Measurements from ENCODE around the gene AOC1.

The AOC1 gene

DNA sequence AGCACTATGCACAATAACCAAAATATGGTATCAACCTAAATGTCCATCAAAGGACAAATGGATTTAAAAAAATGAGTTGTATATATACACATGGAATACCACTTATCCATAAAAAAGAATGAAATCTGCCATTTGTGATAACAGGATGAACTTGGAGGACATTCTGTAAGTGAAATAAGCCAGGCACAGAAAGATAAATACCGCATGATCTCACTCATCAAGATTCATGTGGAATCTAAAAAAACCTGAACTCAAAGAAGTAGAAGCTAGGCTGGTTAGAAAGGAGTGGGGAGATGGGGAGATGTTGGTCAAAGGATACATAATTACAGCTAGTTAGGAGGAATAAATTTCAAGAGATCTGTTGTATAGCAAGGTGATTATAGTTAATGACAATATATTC, 17.3 kb upstream of the AOC1 start:
- no peak for DNase-seq (ENCODE audit: low read depth in 2 of 3, low spot score in 2 of 3)

DNA sequence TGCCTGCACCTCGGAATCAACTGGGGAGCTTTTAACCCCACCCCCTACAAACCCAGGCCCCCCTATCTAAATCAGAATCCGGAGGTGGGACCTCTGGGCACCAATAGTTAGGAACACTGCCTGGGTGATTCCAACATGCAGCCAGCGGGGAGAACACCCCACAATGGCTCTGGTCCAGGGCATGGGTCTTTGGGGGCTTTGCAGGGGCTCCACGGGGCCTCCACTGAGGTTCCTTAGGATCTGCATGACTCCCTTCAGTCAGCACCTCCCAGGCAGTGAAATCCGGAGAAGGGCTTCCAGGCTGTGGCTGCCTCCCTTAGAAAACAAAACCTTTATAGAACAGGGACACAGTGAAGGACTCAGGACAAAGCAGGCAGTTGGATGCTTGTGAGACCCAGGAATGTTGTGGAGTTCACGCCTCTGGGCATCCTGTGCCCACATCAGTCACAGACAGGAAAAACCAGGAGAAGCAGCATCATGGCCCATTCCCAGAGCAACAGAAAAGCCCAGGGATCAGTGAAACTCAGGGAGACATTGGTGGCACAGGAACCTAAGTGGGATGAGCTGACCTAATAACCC, 16.5 kb upstream of the AOC1 start:
- DNase-seq (ENCODE audit: low read depth in 2 of 3, low spot score in 2 of 3): no peak

DNA sequence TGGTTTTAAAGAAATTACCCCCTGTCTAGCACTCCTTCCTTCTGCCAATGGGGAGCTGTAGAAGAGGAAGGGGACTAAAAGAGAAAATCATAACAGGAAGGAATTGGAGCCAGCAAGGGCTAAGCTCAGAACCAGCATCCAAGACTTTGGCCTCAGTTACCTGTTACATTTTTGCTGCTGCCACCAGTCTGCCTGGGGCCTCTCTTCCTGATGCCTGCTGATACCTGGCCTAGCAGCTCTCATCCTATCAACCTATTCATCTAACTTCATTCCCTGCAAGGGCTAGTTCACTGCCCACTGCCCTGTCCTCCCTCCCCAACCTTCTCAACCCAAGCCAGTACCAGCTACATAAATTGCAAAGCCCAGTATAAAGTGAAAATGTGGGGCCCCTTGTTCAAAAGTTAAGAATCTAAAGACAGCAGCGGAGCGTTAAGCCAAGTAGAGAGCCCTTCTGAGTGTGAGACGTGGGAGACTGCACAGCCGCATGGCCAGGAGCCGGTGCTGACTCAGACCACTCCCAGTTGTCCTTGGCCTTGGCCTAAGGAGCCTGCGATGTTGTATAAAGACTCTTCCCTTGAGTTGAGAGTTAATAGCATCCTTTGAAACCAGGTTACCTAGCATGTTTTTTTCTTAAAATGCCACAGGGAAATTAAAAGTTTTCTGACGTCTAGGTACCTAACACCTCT, 13.2 kb upstream of the AOC1 start:
- no peak for DNase-seq (ENCODE audit: low read depth in 2 of 3, low spot score in 2 of 3)

DNA sequence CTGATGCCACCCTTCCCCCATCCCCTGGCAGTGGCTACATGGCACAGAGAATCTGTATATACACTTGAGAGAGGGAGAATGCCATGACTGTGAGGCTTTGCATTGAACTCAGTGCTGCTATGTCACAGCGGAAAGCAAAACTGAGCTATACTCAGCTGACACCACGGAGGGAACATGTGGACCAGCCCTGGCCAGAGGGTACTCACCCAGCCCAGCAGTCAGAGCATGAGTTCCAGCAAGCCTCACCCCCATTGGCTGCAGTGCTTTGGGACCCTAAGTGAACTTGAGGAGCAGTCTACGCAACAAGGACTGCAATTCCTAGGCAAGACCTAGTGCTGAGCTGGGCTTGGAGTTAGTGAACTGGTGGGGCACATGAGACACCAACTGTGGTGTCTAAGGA, 10.3 kb upstream of the AOC1 start:
- no peak for DNase-seq (ENCODE audit: low read depth in 2 of 3, low spot score in 2 of 3)

DNA sequence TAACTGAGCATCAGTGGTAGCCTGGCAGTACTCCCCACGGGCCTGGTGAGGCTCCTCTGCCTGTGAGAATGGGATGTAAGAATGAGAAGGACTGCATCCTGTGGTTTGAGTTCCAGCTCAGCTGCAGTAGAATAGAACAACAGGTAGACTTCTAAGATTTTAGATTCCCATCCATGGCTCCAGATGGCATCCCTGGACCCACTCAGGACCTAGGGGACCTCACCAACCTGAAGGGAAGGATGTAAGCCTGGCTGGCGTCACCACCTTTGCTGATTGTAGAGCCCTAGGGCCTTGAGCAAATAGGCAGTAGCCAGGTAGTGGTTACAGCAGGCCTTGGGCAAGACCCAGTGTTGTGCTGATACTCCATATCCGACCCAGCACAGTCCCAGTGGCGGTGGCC, 9.6 kb upstream of the AOC1 start:
- DNase-seq (ENCODE audit: low read depth in 2 of 3, low spot score in 2 of 3): no peak

DNA sequence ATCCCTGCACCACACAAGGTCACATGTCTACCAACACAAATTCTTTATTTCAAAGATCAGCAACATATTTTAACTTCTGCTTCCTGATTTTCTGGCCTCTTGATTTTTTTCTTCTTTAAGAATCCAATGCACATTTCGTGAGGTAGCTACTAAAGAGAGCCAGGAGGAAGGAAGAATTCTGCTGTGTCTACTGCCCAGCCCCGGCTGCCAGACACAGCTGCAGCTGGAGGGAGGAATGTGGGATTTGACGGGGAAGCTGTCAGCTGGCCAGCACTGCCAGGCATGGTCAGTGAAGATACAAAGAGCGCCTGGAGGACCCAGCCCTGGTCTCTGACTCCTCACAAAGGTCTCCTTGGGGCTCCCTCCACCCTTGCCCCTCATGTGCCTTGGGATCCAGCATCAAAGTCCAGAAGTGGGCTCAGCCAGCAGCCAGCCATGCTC, 6.9 kb upstream of the AOC1 start:
- DNase-seq (ENCODE audit: low read depth in 2 of 3, low spot score in 2 of 3): no peak

DNA sequence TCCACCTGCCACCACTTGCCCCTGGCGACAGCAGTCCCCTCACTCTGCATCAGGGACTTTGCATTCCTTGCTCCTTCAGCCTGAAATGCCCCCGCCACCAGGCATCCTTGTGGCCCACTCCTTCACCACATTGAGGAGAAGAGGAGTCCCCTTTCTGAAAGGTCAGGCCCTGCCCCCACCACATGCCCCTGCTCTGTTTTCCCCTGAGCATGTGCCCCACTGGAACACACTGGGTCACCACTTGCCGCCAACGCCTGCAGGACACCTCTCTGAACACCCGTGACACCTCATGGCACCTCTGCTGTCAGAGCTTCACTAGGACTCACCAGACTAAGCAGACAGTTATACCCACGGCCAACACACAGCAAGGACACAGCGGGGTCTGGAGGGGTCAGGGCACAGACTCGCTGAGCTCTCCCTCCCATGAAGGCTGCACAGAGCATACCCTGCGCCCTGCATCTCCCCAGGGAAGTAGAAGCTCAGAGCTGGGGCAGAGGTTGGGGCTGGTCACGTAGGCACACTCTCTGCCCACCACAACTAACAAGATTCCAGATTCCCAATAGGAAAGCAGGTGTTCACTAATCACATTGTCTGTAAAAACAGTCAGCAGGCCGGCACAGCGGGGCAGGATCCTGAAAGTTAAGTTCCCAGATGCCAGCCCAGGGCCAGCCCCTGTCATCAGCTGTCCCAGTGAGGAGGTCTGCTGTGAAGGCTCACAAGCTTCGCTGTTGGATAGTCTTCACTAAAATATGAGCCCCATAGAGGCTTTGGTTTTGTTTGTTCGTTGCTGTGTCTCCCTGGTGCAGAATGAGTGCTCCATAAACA, 5.8 kb upstream of the AOC1 start:
- DNase-seq (ENCODE audit: low read depth in 2 of 3, low spot score in 2 of 3): no peak

DNA sequence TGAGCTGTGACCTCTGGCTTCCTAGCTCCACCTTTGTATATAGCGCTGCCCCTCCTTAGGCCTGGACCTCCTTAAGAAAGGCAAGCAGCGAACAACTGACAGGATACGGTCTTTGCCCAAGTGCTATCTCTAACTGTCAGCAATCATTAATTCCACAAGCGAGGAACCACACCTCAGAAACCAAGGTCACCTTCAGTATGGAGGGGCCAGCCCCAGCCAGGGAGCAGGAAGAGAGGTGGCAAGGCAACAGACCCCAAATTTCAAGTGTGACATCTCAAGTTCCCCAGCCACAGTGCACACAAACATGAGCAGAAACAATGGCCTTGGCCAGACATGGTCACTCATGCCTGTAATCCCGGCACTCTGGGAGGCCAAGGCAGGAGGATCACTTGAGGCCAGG, 4.8 kb upstream of the AOC1 start:
- DNase-seq (ENCODE audit: low read depth in 2 of 3, low spot score in 2 of 3): no peak

DNA sequence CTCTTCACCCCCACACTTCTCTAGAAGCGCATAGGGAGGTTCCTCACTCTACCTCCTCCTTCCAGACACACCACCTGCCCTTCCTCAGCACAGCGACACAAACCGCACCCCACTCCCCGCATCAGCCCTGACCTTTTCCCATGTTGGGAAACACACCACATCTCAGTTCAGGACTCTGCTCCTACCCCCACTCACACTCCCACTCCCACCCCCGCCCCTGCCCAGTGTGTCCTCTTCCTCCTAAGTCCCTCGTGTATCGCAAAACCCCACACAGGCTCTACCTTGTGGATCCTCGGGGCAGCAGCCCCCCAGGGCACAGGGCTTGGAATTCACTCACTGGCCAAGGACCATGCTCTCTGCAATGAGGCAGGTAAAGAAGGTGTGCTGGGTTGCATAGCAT, 4.2 kb upstream of the AOC1 start:
- DNase-seq (ENCODE audit: low read depth in 2 of 3, low spot score in 2 of 3): no peak

DNA sequence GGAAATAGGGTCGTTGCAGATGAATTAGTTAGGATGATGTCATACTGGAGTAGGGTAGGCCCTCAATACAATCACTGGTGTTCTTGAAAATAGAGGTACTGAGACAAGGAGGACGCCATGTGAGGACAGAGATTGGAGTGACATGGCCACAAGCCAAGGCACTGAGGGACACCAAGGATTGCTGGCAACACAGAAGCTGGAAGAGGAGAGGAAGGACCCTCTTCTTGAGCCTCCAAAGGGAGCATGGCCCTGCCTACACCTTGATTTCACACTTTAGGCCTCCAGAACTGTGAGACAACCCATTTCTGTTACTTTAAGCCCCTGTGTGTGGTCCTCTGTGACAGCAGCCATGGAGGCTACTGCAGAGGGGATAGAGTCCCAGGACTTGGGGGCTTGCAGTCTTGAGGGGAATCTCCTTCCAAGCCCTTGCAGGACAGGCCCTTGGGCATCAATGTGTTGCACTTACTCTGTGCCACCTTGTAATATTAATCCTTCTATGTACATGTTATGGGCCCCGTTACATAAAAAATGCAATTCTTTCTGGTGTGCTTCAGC, 3.7 kb upstream of the AOC1 start:
- no peak for DNase-seq (ENCODE audit: low read depth in 2 of 3, low spot score in 2 of 3)

DNA sequence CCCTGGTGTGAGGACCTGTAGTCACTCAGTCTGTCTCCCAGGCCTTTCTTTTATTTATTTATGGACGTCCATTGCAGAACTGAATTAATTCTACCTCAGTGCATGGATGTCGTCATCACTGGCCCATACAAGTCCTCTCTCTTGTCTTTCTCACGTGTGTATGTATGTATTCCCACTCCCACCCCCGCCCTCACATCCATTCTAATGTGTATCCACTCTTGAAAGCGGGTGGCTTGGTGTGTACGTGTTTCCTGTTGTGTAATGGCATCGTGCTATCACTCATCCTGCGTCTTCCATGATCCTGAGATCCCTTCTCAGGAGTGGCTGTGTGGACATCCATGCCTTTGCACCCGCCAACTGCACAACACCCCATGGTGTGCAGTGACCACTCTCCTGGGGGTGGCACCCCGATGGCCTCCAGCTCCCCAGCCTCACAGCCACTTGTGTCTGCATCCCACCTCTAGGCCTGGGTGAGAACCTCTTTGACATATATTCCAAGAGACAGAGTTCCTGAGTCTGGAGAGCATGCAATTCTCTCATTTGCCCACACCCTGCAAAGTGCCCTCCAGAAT, 3.0 kb upstream of the AOC1 start:
- DNase-seq (ENCODE audit: low read depth in 2 of 3, low spot score in 2 of 3): no peak

DNA sequence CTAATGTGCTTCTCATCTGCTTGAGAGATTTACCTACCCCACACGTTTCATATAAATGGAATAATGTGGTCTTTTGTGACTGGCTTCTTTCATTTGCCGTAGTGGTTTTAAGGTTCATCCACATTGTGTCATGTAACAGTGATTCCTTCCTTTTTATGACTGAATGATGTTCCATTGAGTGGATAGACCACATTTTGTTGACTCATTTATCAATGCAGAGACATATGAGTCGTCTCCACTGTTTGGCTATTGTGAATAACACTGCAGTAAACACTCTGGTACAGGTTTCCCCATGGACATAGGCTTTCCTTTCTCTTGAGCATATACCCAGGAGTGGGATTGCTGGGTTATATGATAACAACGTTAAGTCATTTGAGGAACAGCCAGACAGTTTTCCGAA, 2.0 kb upstream of the AOC1 start:
- no peak for DNase-seq (ENCODE audit: low read depth in 2 of 3, low spot score in 2 of 3)

DNA sequence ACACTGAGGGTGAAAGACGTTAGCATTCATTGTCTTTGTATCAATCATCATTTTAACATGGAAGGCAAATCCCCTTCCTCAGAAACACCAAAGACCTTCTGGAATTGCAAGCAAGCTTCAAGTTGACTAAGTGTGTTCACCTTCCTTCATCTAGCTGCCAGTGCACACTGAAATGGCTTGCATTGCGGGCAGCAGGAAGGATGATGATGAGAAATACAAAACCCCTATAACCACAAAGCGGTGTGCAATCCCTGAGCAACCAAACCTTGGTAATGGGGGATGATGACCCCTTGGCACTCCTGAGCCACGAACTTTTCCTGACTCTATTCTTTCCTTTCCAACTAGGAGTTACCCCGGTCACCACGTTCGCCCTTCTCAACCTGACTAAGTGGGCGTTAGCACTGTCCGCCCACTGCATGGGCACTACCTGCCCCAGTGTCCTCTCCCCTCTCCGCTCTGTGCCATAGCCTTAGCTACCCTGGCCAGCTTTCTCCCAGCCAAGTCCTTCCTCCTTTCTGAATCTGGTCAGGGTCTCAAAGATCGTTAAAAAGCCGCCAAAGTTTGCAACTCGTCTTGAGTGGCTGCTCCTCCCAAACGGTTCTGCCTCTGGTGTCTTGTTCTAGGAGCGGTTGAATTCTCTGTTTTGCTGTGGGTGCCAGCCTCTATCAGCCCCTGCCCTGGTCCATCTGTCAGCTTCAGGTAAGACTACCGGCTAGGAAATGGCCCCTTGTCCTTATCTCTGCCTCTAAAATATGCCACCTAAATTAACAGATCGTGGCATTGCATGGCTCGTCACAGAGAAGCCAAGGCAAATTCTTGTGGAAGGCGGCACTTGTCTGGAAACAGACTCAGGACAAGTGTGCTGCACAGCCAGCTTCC, 586 bp upstream of the AOC1 start:
- DNase-seq (ENCODE audit: low read depth in 2 of 3, low spot score in 2 of 3): no peak

DNA sequence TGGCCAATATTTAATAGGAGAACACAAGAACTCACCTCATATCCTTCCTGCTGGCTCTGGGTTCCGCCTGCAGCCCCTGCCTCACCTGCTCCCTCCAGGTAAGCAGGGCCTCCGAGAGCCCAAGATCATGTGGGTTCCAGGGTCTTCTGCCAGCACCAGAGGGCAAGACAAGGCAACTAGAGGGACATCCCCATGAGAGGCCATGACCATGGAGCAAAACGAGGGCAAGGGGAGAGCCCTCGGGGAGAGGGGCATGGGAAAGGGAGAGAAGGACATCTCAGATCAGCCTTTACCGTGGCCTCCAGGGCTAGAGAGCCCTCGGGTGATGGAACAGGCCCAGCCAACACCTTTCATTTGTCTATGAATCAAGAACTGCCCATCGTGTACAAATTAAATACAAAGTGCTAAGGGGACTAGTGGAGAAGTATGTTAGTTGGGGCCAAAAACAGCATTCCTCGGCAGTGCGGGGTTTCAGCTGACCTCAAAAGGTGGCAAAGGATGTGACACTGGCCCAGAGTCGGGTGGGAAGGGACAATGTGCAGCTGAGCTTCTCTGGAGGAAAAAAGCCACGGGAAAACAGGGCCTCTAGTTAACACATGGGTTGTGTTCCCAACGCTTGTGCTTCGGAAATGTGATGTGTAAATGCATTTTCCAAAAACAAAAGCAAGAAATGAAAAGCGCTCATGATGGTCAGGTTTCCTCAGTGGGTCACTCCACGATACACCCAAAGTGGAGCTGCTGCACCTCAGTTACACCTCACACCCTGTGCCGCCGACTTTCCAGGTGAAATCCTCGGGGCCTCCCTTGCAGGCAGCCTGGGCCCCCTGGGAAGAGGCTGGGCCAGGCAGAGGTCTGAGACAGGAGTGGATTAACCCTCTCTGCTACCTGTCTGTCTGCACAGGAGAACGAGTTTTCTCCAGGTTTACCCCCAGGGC, 2.0 kb downstream of the AOC1 start:
- no peak for DNase-seq (ENCODE audit: low read depth in 2 of 3, low spot score in 2 of 3)

DNA sequence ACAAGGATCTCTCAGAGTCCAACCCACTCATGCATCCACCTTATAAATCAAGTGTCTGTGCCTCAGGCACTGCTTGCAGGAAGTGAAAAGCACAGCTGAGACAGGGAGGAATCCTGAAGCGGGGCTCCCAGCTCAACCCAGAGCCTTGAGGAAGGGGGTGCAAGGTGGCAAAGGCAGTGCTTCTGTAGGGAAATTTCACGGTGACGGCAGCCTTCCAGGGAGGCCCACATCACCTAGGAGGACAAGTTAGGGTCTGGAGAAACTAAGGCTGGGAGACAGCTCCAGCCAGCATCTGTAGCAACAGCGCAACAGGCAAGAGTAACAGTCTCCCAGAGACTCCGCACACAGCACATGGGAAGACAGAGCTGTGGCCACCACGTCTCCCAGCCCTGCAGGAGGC, 2.7 kb downstream of the AOC1 start:
- DNase-seq (ENCODE audit: low read depth in 2 of 3, low spot score in 2 of 3): no peak

DNA sequence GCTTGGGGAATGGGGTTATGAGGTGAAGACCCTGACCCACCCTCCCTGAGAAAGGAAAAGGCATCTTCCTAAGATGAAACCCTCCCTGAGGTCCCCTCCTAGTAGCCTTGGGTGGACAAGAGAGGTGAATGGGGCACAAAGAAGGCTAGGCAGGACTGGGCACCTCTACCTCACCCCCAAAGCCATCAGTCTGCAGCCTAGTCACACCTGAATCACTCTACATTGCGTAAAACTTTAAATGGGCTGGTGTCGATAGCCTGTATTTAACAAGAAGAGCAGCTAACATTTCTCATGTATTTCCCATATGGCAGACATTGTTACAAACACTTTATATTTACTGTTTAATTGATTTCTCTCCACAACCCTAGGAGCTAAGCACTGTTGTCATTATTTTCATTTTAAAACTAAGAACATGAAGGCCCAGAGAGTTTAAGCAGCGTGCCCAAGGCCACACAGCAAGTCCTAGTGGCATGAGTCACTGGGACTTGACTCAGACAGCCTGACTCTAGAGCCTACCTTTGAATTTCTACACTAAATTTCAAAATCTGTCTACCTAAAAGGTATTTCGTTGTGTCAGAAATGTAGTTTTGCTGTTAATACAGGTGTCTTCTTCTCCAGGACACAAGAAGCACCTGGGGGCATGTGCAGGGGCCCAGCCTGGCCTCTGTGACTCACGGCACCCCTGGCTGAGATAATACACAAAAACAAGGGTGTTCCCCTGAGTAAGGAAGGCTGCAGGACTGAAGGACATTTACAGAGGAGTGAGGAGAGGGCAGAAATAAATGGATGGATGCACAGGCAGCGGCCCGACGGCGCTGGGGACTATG, 3.4 kb downstream of the AOC1 start:
- DNase-seq (ENCODE audit: low read depth in 2 of 3, low spot score in 2 of 3): no peak

DNA sequence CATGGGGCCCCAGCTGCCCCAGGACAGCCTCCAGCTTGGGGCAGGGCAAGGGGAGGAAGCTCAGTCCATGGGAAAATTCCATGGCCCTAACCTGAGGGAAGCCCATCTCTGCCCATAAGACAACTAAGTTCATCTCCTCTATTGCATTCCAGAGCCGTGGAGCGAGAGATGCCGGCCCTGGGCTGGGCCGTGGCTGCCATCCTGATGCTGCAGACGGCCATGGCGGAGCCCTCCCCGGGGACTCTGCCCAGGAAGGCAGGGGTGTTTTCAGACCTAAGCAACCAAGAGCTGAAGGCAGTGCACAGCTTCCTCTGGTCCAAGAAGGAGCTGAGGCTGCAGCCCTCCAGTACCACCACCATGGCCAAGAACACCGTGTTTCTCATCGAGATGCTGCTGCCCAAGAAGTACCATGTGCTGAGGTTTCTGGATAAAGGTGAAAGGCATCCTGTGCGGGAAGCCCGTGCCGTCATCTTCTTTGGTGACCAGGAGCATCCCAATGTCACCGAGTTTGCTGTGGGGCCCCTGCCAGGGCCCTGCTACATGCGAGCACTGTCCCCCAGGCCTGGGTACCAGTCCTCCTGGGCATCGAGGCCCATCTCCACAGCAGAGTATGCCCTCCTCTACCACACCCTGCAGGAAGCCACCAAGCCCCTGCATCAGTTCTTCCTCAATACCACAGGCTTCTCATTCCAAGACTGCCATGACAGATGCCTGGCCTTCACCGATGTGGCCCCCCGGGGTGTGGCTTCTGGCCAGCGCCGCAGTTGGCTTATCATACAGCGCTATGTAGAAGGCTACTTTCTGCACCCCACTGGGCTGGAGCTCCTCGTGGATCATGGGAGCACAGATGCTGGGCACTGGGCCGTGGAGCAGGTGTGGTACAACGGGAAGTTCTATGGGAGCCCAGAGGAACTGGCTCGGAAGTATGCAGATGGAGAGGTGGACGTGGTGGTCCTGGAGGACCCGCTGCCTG, 4.3 kb downstream of the AOC1 start:
- DNase-seq (ENCODE audit: low read depth in 2 of 3, low spot score in 2 of 3): no peak

All from activated CD8-positive, alpha-beta memory T cell treated with anti-CD3 and anti-CD28 coated beads for 48 hours (primary cell).